Endothelial cell of umbilical vein (primary cell): ENCODE results near the gene CHTOP. TPM values are rescaled to one million over a fixed set of nuclear protein-coding genes. Genes with fewer than 3 reads are reported as not detected.

ENCODE experiments used
- BruUV-seq: library from RNA; stranded (reverse); fragments of 400-500 nt; replicated peaks from 2 replicates; lab custom pipeline; 2021; lab: Mats Ljungman, UMichigan
- CTCF ChIA-PET: fragments of 300-600, 350-600 bp; sonication (Branson Sonifier 250); formaldehyde crosslinking; loops from one replicate; lab custom pipeline; 2021; ENCODE audit warnings: antibody characterized with exemption, inconsistent platforms; lab: Charles Lee
- POLR2A ChIA-PET: fragments of 300-600, 350-600 bp; sonication (Branson Sonifier 250); formaldehyde crosslinking; loops from one replicate; lab custom pipeline; 2021; ENCODE audit warnings: antibody characterized with exemption, inconsistent platforms; lab: Charles Lee
- DNase-seq: peaks from one replicate; pipeline ENCODE4 v3.0.0-alpha.2; 2011; ENCODE audit warnings: low read depth, low spot score
- FAIRE-seq: peaks from 2 replicates; lab custom pipeline; 2011; peaks lifted over from hg19 to GRCh38; lab: Jason Lieb, UNC
- H2AFZ ChIP-seq: 2 replicates; pipeline ENCODE4 v1.6.0; 2012; ENCODE audit warnings: low read depth, low read length, control low read depth, inconsistent platforms
- H3K27ac ChIP-seq: 2 replicates; pipeline ENCODE4 v1.5.1; 2011; ENCODE audit warnings: low read depth, mild to moderate bottlenecking, control low read depth, low read length, moderate library complexity; ENCODE audit not compliant: insufficient read depth
- H3K27me3 ChIP-seq, 2 experiments: 2 replicates each; pipeline versions ENCODE4 v1.6.0 to v1.6.1; 2011; ENCODE audit warnings: low read length in 2 of 2, mixed read lengths in 1 of 2; ENCODE audit not compliant: control insufficient read depth in 2 of 2, insufficient read depth in 2 of 2
- H3K36me3 ChIP-seq, 2 experiments: 2 replicates in 1 of 2; 3 replicates in 1 of 2; pipeline ENCODE4 v1.5.1; 2011; ENCODE audit warnings: low read length in 2 of 2, mild to moderate bottlenecking in 1 of 2, moderate library complexity in 1 of 2; ENCODE audit not compliant: control insufficient read depth in 2 of 2, insufficient read depth in 2 of 2; ENCODE audit errors: extremely low read depth in 1 of 2
- H3K4me1 ChIP-seq: 3 replicates; pipeline ENCODE4 v1.5.1; 2011; ENCODE audit warnings: mild to moderate bottlenecking, low read length; ENCODE audit not compliant: control insufficient read depth, insufficient read depth; ENCODE audit errors: extremely low read depth
- H3K4me2 ChIP-seq: 2 replicates; pipeline ENCODE4 v1.6.1; 2011; ENCODE audit warnings: low read length, control low read depth, mixed read lengths; ENCODE audit not compliant: insufficient read depth
- H3K4me3 ChIP-seq, 3 experiments: fragments of 200-600 bp in 1 of 3; sonication (generic), shearing (Covaris generic) in 1 of 3; replicated peaks in 1 of 3; 2 replicates each; pipeline ENCODE4 v1.5.1; 2011 to 2016; ENCODE audit warnings: control low read depth in 3 of 3, low read length in 3 of 3, mild to moderate bottlenecking in 2 of 3, inconsistent platforms in 1 of 3, low read depth in 1 of 3, moderate library complexity in 1 of 3; ENCODE audit not compliant: insufficient read depth in 1 of 3
- H3K79me2 ChIP-seq: 2 replicates; pipeline ENCODE4 v1.6.0; 2012; ENCODE audit warnings: low read length, inconsistent platforms; ENCODE audit not compliant: control insufficient read depth, insufficient read depth
- H3K9ac ChIP-seq: replicated peaks from 2 replicates; pipeline ENCODE3; 2011; ENCODE audit warnings: low read length, control low read depth; ENCODE audit not compliant: insufficient read depth; ENCODE audit errors: extremely low read depth
- H3K9me1 ChIP-seq: replicated peaks from 3 replicates; pipeline ENCODE4 v1.6.0; 2011; ENCODE audit warnings: mild to moderate bottlenecking, low read length; ENCODE audit not compliant: control insufficient read depth, insufficient read depth; ENCODE audit errors: extremely low read depth
- H3K9me3 ChIP-seq: replicated peaks from 2 replicates; pipeline ENCODE4 v1.5.1; 2012; ENCODE audit warnings: low read length, inconsistent platforms; ENCODE audit not compliant: control insufficient read depth, insufficient read depth
- H4K20me1 ChIP-seq: replicated peaks from 2 replicates; pipeline ENCODE3; 2011; ENCODE audit warnings: mild to moderate bottlenecking, low read length; ENCODE audit not compliant: control insufficient read depth, insufficient read depth; ENCODE audit errors: extremely low read depth
- EZH2 ChIP-seq: IDR thresholded peaks from 2 replicates; pipeline ENCODE4 v1.6.1; 2012; ENCODE audit warnings: borderline replicate concordance, low read depth, mild to moderate bottlenecking, moderate library complexity, low read length, inconsistent platforms; ENCODE audit not compliant: severe bottlenecking
- FOS ChIP-seq: IDR thresholded peaks from 2 replicates; pipeline ENCODE4 v1.6.1; 2011; ENCODE audit warnings: mild to moderate bottlenecking, low read length, moderate library complexity, borderline replicate concordance; ENCODE audit not compliant: insufficient read depth
- GATA2 ChIP-seq: IDR thresholded peaks from 2 replicates; pipeline ENCODE4 v1.7.0; 2011; ENCODE audit warnings: low read depth, mild to moderate bottlenecking, moderate library complexity, mixed read lengths, low read length; ENCODE audit not compliant: insufficient read length, insufficient read depth
- JUN ChIP-seq: IDR thresholded peaks from 2 replicates; pipeline ENCODE4 v1.6.1; 2011; ENCODE audit warnings: borderline replicate concordance, low read depth; ENCODE audit not compliant: insufficient read length, insufficient read depth
- MYC ChIP-seq: IDR thresholded peaks from one replicate; pipeline ENCODE4 v1.6.1; 2011; ENCODE audit warnings: mild to moderate bottlenecking, low read depth, low read length
- POLR2A ChIP-seq: IDR thresholded peaks from 2 replicates; pipeline ENCODE4 v1.6.1; 2012; ENCODE audit warnings: low read depth, mild to moderate bottlenecking, control low read depth, low read length
- POLR2AphosphoS5 ChIP-seq: IDR thresholded peaks from 2 replicates; pipeline ENCODE4 v1.6.1; 2012; ENCODE audit warnings: low read depth, mild to moderate bottlenecking, control low read depth, low read length, moderate library complexity; ENCODE audit not compliant: insufficient read depth
- dilution Hi-C: fragments of 300-500 bp; cut with MboI; formaldehyde crosslinking; loops from one replicate; pipeline ENCODE4 v1.15.0; 2019; ENCODE audit warnings: low sequenced_read_pairs; ENCODE audit not compliant: extremely low pct_ligation_motif_present
- intact Hi-C: fragments of 100-400 bp; cut with micrococcal nuclease; formaldehyde crosslinking; loops from one replicate; pipeline ENCODE4 v1.10.0; 2022
- polyA plus RNA-seq, 4 experiments: library from polyadenylated mRNA; depleted of rRNA in 3 of 4; stranded (reverse) in 3 of 4; unstranded in 1 of 4; fragments of >200 nt; gene quantifications; 2 replicates each; pipeline versions ENCODE4 v1.2.1 to v1.2.3, GENCODE V29; 2011 to 2012; ENCODE audit warnings: missing spikeins in 1 of 4
- total RNA-seq: library from RNA; stranded (reverse); gene quantifications from 2 replicates; pipeline ENCODE4 v1.2.3, GENCODE V29; 2021
- TF ChIP-seq, protein P1 (sequence below), 2 donors: IDR thresholded peaks; 1 replicate in 1 of 2; 2 replicates in 1 of 2; pipeline ENCODE4 v1.5.1; 2011; ENCODE audit warnings: low read length in 2 of 2, mild to moderate bottlenecking in 2 of 2, moderate library complexity in 2 of 2, control low read depth in 1 of 2, inconsistent platforms in 1 of 2, low read depth in 1 of 2; ENCODE audit not compliant: insufficient read depth in 1 of 2; ENCODE audit errors: extremely low read depth in 1 of 2
- TF ChIP-seq, protein P2 (sequence below): IDR thresholded peaks from 2 replicates; pipeline ENCODE4 v1.6.1; 2011; ENCODE audit not compliant: insufficient read depth, insufficient read length

CHTOP gene
- total and polyA plus RNA-seq, 2 donors (not counting 3 experiments of a cell fraction or from before 2014, with no cell fraction given), result 62.0 to 74.4 TPM

DNA sequence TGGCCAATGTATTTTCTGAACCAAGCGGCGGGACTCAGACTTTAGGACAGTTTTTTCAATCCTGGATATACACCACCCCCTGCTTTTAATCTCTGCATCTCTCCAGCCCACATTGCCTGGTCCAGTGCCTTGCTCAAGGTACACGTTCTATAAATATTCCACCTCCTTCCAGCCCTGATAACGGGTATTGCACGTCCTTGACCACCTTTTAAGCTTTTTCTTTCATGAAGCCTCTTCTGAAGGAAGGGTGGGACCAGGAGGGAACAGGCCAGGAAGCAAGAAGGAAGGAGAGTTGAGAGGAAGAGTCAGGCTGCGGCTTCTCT lies 24.3 kb upstream of the CHTOP start:
- H3K4me1 ChIP-seq, result peaks cover 40% of the 10 kb centered on the region
- H3K27me3 ChIP-seq, result no peaks in the 10 kb centered on the region
- ChIA-PET CTCF (interaction anchor here (5.4 to 7.7 kb wide), 2 partner anchors 18 to 37 kb away, joined by 42 to 54 read pairs; partner anchors contain the start of genes S100A1 and S100A13), POLR2A (interaction anchor here (1.4 to 4.9 kb wide), 3 partner anchors 18 to 43 kb away, joined by 4 to 43 read pairs (median 28); partner anchors contain the start of genes CHTOP, S100A1 and S100A13)
- no peaks in the 10 kb centered on the region for H4K20me1 ChIP-seq
- intact Hi-C loops (loop anchor here (1.0 kb wide), 5 partner anchors 11 to 76 kb away; partner anchors contain the start of genes CHTOP, S100A13 and SNAPIN), dilution Hi-C loops (no loop called here)
- BruUV-seq, result TSS peak; percentile 69
- peaks cover 45% of the 10 kb centered on the region for H3K79me2 ChIP-seq
- peak overlapping the region; percentile 98 for H3K27ac ChIP-seq
- FAIRE-seq (no peak), DNase-seq (no peak)
- H3K9ac ChIP-seq, result peak overlapping the region; percentile 98
- H3K4me2 ChIP-seq, result peak overlapping the region; percentile 63
- no peak overlapping the region for H2AFZ ChIP-seq
- H3K4me3 ChIP-seq, result peak overlapping the region in 1 of 3 experiments; percentile 86
- no peaks in the 10 kb centered on the region for H3K9me3 ChIP-seq
- TF ChIP-seq, protein P1, sequence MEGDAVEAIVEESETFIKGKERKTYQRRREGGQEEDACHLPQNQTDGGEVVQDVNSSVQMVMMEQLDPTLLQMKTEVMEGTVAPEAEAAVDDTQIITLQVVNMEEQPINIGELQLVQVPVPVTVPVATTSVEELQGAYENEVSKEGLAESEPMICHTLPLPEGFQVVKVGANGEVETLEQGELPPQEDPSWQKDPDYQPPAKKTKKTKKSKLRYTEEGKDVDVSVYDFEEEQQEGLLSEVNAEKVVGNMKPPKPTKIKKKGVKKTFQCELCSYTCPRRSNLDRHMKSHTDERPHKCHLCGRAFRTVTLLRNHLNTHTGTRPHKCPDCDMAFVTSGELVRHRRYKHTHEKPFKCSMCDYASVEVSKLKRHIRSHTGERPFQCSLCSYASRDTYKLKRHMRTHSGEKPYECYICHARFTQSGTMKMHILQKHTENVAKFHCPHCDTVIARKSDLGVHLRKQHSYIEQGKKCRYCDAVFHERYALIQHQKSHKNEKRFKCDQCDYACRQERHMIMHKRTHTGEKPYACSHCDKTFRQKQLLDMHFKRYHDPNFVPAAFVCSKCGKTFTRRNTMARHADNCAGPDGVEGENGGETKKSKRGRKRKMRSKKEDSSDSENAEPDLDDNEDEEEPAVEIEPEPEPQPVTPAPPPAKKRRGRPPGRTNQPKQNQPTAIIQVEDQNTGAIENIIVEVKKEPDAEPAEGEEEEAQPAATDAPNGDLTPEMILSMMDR (IDR thresholded peaks at IDR 0.05; ENCODE audit: extremely low read depth in 1 of 2, insufficient read depth in 1 of 2, low read depth in 1 of 2, low read length in 2 of 2), result no peak
- peak; percentile 54 for TF ChIP-seq GATA2
- no peaks in the 10 kb centered on the region for H3K9me1 ChIP-seq
- H3K36me3 ChIP-seq, result peaks cover 13% of the 10 kb centered on the region in 2 experiments

DNA sequence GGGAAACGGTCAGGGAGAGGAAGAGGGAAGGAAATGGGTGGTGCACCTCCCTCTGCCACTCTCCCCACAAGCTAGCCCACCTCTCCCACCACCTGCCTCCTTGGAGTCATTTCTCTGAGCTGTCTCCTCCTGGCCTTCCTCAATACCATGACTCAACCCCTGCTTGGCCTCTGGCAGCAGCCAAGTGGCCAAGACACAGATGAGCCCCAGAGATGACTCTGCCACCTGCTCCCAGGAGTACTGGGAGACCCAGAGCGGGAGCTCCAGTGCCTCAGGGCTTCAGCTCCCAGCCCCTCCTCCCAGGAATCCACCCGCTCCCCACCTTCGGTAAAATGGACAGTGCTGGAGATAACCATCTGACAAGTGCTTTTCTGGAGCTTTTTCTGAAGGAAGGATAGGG lies 23.5 kb upstream of the CHTOP start:
- Histone ChIP-seq H3K36me3 (peaks cover 13% of the 10 kb centered on the region in 2 experiments), H3K9ac (no peak overlapping the region), H4K20me1 (no peaks in the 10 kb centered on the region), H3K9me3 (no peaks in the 10 kb centered on the region), H3K27ac (peak overlapping the region; percentile 98), H3K4me3 (no peak overlapping the region), H3K9me1 (no peaks in the 10 kb centered on the region), H2AFZ (no peak overlapping the region), H3K4me1 (peaks cover 40% of the 10 kb centered on the region), H3K4me2 (peak overlapping the region; percentile 63), H3K79me2 (peaks cover 45% of the 10 kb centered on the region), H3K27me3 (no peaks in the 10 kb centered on the region)
- dilution Hi-C loops, result no loop called here
- POLR2A ChIA-PET, result interaction anchor here (0.8 to 4.9 kb wide), 3 partner anchors 11 to 23 kb away, joined by 3 to 43 read pairs (median 28); partner anchors contain the start of genes CHTOP, S100A1 and S100A13
- TF ChIP-seq GATA2 (peak; percentile 55), EZH2 (no peak), MYC (no peak), POLR2AphosphoS5 (no peak), JUN (no peak), FOS (peak; percentile 51), POLR2A (peak; percentile 12)
- TF ChIP-seq, protein P2, sequence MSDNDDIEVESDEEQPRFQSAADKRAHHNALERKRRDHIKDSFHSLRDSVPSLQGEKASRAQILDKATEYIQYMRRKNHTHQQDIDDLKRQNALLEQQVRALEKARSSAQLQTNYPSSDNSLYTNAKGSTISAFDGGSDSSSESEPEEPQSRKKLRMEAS, result no peak
- TF ChIP-seq, protein P1 (IDR thresholded peaks at IDR 0.05; ENCODE audit: extremely low read depth in 1 of 2, insufficient read depth in 1 of 2, low read depth in 1 of 2, low read length in 2 of 2), result no peak
- DNase-seq (peak; percentile 46), FAIRE-seq (no peak)
- CTCF ChIA-PET, result interaction anchor here (0.8 to 7.7 kb wide), 3 partner anchors 13 to 38 kb away, joined by 4 to 54 read pairs (median 42); partner anchors contain the start of genes S100A1 and S100A13
- intact Hi-C loops, result no loop called here
- BruUV-seq, result no TSS peak
